OCI-LY1 (cell line): ENCODE measurements around the gene BMP8B.
A peak's percentile ranks its signal among the peaks of the same experiment; 100 is the strongest.

Experiments used
- EZH2 ChIP-seq: fragments of 200-600 bp; sonication (generic), shearing (Covaris generic); IDR thresholded peaks from 2 replicates; pipeline ENCODE4 v1.8.0; 2017; ENCODE audit warnings: borderline replicate concordance, mixed run types, mild to moderate bottlenecking, antibody characterized with exemption, low read length, moderate library complexity, mixed read lengths
- TF ChIP-seq, protein P1 (sequence below): fragments of 200-600 bp; sonication (generic), shearing (Covaris generic); IDR thresholded peaks from 2 replicates; pipeline ENCODE4 v1.5.1; 2017; ENCODE audit warnings: mild to moderate bottlenecking, antibody characterized with exemption, low read length, moderate library complexity, mixed read lengths

- TF ChIP-seq, protein P1, sequence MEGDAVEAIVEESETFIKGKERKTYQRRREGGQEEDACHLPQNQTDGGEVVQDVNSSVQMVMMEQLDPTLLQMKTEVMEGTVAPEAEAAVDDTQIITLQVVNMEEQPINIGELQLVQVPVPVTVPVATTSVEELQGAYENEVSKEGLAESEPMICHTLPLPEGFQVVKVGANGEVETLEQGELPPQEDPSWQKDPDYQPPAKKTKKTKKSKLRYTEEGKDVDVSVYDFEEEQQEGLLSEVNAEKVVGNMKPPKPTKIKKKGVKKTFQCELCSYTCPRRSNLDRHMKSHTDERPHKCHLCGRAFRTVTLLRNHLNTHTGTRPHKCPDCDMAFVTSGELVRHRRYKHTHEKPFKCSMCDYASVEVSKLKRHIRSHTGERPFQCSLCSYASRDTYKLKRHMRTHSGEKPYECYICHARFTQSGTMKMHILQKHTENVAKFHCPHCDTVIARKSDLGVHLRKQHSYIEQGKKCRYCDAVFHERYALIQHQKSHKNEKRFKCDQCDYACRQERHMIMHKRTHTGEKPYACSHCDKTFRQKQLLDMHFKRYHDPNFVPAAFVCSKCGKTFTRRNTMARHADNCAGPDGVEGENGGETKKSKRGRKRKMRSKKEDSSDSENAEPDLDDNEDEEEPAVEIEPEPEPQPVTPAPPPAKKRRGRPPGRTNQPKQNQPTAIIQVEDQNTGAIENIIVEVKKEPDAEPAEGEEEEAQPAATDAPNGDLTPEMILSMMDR, result 0 out of 2 replicates have a peak, but pooled peaks have one; percentile 17
- TF ChIP-seq EZH2, result no peak
These were observed 77.3 kb downstream of the BMP8B start for GRCh38 chr1:39711104-39711965.
